Measurements from ENCODE around the gene PRR15L.

GRCh38 chr17:47993964-47994363 is 36.3 kb upstream of the PRR15L start:
- TF ChIP-seq CTCF (IDR thresholded peaks at IDR 0.05), result no peak
- no peak for TF ChIP-seq POLR2A (IDR thresholded peaks at IDR 0.05)

Data from lower leg skin (tissue), 3 donors.